GM18519 (cell line): ENCODE data around the gene COL1A1.

Experiments
- ATAC-seq: cut with Tn5 transposase; IDR thresholded peaks from one replicate; pipeline ENCODE4 v1.9.1; 2021; ENCODE audit warnings: mild to moderate bottlenecking, moderate library complexity; ENCODE audit not compliant: unreplicated experiment, low FRiP score

COL1A1 gene

DNA sequence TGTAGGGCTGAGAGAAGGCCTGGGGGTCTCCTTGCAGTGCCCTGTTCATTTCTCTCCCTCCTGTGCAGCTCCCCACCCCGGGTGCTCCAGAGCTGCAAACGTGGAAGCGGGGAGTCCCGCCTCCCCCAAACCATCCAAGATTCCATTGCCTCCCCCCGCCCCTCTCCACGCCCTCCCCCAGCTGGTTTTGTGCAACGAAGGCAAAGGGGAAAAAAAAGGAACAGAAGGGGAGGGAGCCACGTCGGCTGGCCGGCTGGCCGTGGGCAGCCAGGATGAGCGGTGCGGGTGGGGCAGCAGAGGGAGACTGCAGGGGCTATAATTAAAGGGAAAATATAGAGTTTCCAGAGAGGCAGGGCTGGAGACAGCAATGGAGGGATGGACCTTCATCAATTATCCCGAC lies 1.7 kb upstream of the COL1A1 start:
- ATAC-seq, result no peak

DNA sequence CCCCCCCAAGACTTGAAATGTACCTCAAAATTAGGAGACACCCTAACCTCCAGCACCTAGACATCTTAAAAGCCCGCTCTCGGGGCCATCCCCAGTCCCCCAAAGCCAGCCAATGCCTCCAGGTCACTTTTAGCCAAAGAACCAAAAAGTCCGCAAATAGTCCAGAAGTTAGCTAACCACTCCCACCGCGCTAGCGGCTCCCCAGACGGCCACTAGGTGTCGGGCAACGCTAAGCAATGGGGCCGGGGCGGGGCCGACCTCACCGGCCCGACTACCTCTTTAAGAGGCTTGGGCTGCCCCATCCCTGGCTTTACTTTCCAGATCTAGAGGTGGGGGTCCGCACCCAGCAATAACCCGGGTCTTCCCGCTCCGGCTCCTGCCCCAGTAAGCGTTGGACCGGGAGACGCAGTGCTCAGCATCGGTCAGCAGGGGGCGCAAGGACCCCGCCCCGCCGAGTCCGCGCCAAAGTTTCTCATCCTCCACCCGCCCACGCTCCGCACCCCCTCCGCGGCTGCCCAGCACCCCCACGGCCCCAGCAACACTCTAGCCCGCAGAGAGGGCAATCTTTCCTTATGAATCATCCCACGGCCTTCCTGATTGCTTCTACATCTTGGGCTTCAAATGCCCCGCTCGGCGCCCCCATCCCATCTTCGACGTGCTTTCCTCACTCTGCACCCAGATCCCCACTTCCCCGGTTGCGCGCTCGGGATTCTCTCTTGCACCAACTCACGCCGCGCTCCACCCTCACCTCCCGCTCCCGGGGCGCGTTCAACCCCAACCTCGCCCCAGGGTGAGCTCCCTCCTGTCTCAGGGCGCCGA lies 765 bp downstream of the COL1A1 start:
- ATAC-seq, result peak; percentile 49

DNA sequence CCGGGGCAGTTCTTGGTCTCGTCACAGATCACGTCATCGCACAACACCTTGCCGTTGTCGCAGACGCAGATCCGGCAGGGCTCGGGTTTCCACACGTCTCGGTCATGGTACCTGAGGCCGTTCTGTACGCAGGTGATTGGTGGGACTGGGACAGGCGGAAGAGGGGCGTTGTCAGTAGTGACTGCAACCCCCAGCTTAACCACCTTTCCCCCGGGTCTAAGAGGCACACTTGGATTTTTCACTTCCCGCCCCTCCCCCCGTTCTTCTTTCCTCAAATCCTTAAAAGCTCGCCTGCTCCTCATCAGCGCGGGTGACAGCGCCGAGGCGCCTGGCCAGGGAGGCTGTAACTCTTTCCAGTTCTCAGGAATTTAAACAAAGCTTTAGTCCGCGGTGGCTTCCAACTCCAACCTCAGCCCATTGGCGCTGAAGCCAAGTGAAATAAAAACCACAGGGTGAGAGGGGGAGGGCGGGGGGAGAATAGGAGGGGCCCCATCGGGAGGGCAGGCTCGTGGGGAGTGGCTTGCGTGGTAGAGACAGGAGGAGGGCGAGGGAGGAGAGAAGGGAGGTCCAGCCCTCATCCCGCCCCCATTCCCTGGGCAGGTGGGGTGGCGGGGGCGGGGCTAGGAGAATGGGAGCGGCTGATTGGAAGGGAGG lies 1.5 kb downstream of the COL1A1 start:
- no peak for ATAC-seq

DNA sequence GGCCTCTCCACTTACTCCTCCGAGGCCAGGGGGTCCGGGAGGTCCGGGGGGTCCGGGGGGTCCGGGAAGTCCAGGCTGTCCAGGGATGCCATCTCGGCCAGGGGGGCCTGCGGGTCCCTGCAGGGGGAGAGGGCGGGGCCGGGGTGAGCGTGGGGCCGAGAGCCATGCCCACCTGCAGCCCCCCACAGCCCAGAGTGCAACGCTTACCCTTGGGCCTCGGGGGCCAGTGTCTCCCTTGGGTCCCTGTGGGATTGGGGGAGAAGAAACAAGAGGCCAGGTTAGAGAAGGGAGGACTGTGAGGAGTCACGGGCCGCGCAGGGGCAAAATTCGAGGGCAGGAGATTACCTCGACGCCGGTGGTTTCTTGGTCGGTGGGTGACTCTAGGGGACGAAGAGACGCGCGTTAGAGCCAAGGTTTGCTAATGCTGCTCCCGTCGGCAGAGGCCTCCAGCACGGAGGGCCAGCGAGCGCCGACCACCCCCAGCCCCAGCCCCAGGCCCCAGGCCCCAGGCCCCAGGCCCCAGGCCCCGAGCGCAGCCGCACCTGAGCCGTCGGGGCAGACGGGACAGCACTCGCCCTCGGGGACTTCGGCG lies 2.1 kb downstream of the COL1A1 start:
- ATAC-seq, result no peak

DNA sequence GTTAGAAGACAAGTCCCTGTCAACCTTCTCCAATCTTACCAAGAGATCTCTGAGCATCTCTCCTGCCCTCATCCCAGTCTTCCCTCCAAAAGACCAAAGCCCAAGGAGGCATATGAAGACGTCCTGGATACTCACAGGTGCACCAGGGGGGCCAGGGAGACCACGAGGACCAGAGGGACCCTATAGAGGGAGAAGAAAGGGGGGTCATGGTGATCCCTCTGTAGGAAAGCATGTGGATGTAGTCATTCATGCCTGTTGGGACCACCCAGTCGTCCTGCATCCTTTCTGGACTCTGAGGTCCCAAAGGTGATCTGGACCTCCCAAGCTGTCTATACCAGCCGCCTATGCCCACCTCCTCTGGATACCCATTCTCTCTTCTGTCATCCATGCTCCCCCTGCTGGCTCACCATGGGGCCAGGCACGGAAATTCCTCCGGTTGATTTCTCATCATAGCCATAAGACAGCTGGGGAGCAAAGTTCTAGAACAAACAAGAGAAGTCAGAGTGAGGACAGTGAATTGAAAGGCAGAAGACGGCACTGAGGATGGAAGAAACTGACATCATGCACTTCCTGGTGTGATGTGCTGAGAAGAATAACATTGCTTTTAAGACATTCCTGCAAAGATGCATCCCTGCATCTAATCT lies 3.3 kb downstream of the COL1A1 start:
- no peak for ATAC-seq

DNA sequence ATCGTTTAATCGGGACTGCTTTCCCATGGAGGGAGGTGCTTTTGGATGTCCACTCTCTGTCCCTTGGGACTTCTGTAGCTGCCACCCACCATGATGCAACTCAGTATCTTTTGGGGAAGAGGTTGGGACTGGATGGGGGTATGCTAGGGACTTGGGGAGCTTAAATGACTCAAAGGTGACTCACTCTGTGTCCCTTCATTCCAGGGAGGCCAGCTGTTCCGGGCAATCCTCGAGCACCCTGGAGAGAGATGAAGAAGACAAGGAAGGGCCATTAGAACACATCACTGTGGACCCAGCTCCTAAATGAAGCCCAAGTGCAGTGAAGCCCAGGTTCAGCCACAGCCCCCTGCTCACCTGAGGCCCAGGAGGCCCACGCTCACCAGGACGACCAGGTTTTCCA lies 4.6 kb downstream of the COL1A1 start:
- no peak for ATAC-seq

DNA sequence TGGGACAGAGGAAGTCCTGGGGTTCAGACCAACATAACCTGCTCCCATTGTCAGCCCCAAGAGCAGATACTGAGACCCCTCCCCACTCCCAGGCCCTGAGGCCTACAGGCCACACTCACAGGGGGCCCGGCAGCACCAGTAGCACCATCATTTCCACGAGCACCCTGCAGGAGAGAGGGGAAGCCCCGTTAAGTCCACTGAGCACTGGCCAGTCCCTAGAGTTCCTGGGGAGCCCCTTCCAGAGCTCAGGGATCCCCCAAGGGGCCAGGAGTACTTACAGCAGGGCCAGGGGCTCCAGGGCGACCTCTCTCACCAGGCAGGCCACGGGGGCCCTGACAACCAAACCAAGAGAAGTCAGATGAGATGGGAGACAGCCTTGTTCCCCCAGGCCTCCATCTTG lies 5.4 kb downstream of the COL1A1 start:
- no peak for ATAC-seq

DNA sequence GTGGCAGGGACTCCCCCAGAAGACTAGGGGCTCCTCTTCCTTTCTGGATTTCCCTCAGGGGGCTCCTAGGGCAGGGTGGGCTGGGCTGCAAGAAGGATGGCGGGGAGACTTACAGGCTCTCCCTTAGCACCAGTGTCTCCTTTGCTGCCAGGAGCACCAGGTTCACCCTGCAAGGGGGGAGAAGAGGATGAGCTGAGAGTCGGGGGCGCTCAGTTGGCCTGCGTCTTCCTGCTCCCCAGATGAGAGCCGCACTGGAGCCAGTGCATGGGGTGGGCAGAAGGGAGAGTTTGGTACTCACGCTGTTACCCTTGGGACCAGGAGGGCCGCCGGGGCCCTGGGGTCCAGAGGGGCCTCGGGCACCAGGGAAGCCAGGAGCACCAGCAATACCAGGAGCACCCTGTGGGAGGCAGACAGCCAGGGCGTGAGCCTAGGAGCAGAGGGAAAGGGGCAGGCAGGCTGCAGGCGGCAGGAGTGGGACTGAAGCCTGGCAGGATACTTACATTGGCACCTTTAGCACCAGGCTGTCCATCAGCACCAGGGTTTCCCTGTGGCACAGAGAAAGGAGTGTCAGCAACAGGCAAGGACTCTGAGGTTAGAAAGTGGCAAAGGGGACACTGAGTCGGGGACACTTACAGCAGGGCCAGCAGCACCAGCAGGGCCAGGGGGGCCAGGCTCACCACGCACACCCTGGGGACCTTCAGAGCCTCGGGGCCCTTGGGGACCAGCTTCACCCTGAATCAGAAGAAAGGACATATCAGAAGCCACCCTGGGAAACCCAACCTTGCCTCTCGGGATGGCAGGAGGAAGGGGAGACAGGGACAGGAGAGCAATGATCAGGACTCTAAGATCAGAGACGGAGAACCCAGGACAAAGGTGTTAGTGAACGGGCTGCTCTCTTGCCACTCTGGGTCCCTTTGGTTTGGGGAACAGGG lies 6.2 kb downstream of the COL1A1 start:
- ATAC-seq, result no peak

DNA sequence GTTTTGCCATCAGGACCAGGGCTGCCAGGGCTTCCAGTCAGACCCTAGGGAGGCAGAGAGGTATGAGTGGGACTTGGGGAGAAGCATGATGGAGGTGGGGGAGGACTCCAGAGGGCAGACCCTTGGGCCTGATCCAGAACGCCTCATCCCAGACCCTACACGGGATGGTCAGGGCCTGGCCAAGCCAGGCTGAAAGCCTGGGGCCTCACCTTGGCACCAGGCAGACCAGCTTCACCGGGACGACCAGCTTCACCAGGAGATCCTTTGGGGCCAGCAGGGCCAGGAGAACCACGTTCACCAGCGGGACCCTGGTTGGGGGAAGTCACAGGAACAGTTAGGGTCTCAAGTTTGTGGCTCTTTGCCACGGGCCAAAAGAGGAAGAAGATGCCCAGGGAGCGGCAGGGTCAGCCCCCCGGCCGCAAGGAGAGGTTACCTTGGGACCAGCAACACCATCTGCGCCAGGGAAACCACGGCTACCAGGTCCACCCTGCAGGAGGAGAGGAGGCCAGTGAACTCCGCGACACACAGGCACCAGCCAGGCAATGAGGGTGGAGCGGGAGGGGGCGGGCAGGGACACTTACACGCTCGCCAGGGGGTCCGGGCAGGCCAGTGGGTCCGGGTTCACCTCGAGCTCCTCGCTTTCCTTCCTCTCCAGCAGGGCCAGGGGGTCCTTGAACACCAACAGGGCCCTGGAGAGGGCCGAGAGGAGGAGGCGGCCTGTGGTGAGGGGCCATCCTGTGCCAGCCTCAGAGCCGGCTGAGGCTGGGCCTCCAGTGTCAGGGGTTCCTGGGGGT lies 7.1 kb downstream of the COL1A1 start:
- no peak for ATAC-seq

DNA sequence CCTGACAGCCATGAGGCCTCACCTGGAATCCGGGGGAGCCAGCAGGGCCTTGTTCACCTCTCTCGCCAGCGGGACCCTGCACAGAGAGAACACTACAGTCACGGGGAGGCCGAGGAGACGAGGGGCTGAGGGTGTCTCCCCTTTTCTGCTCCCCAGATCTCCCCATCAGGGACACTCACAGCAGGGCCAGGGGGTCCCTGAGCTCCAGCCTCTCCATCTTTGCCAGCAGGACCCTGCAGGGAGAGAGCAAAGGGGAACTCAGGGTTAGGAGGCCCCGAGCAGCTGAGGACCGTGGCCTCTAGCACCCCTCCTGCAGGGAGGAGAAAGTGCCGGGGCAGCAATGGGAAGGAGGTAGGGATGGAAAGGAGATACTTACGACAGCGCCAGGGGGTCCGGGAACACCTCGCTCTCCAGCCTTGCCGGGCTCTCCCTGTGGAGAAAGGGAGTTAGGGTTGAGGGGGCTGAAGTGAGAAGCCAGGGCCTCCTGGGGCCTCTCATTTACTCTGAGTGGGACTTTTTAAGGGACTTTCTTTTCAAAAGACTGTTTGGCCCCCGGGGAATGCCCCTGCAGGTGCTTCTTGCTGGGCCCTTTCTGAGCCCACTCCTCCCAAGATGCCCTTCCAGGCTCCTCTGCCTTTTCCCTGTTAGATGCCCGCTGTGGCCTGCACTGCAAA lies 8.7 kb downstream of the COL1A1 start:
- ATAC-seq, result no peak

DNA sequence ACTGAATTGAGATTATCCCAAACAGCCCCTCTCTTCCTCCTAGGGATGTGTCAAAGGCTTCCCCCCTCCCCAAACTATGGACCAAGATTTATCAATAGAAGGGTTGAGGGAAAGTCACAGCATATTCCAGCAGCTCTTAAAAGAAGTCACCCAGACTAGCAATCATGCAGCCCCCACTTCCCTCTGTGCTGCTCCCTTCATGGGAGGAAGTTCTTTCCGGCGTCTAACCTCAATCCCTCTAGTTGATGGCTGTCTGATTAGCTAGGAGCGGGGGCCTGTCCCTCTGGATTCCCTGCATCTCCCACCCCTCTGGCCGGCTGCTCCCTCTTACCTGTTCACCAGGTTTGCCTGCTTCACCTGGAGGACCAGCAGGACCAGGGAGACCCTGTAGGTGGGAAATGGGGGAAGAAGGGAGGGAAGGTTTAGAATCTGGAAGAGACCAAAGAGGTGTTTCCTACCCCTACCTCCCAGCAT lies 9.2 kb downstream of the COL1A1 start:
- ATAC-seq, result no peak

DNA sequence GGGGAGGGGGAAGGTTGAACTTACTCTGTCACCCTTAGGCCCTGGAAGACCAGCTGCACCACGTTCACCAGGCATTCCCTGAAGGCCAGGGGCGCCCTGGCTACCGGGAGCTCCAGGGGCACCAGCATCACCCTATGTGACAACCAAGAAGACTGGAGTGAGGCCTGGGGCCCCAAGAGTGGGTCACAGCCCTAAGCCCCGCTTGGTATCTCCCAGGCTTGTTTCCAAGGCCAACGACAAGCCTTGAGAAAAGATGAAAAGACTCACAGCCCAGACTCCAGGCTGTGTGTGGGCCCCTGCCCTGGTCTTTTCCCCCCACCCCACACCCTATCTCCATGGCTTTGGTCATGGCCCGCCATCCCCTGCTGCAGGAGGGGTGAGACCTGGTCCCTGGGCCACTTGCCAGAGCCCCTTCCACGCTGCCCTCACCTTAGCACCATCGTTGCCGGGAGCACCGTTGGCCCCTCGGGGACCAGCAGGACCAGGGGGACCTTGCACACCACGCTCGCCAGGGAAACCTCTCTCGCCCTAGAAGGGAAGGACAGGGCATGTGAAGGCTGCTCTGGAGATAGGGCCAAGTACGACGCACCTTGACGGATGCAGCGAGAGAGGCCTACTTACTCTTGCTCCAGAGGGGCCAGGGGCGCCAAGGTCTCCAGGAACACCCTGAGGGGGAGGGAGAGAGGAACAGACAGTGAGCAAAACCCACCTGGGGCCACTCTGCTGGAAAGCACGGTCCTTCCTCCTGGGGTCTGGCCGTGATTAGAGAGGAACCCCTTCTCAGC lies 9.9 kb downstream of the COL1A1 start:
- ATAC-seq, result no peak

DNA sequence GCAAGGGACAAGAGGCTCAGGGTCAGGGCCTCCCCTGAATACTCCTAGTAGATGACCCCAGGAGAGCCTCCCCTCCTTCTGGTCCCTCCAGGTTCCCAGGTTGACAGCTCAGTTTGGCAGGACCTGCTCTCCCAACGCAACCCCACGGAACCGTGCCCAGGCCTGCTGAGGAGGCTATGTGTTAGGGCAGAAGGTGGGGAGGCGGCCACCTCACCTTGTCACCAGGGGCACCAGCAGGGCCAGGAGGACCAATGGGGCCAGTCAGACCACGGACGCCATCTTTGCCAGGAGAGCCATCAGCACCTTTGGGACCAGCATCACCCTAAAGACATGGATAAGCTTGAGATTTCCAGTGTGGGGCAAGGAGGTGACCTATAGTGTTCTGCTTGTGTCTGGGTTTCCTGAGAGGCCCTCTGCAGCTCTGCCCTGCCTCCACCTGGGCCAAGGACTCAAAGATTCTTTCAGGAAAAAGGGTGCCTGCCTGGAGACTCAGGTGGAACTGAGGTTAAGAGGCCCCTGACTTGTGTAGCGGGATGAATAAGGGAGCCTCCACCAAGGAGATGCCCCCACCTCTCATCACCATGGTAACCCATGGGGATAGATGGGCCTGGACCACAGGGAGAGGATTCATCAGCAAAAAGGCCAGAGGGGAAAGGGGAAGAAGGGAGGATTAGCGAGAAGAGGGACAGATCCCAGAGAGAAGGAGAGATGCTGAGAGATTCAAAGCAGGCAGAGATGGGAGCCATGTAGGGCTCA lies 10.7 kb downstream of the COL1A1 start:
- ATAC-seq, result no peak

DNA sequence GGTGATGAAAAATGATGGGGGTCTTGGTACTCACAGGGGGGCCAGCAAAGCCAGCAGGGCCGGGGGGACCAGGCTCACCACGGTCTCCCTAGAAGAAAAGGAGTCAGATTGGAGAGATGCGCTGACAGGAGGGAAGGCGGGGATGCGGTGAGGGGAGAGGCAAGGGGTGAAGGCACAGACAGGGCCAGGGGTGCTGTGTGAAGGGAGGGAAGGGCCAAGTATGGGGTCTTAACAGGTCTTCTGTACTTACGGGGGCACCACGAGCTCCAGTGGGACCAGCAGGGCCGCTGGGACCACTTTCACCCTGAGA lies 11.2 kb downstream of the COL1A1 start:
- ATAC-seq, result no peak

DNA sequence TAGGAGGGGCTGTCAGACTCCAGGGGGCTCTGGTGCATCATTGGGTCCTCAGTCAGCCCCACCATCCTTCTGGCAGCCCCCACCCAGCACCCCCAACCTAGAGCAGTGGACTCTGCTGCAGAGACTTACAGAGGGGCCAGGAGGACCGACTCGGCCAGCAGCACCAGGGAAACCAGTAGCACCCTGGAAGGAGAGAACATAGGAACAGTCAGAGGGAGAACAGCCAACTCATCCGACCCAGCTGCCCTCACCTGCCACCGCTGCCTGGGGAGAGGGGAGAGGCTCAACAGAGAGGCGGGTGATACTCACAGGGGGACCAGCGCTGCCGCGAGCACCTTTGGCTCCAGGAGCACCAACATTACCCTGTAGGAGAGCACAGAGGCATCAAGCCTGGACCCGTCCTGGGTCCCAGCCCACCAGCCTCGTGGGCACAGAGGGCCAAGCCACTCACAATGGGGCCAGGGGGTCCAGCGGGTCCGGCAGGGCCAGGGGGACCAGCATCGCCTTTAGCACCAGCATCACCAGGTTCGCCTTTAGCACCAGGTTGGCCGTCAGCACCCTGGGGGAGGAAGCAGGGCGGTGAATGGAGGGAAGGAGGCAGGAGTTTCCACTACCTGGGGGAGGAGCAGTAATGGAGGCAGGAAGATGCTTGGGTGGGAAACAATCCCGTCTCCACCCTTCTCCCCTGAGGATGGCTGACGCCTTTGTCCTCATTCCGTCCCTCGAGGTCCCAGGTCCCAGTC lies 11.7 kb downstream of the COL1A1 start:
- ATAC-seq, result no peak

DNA sequence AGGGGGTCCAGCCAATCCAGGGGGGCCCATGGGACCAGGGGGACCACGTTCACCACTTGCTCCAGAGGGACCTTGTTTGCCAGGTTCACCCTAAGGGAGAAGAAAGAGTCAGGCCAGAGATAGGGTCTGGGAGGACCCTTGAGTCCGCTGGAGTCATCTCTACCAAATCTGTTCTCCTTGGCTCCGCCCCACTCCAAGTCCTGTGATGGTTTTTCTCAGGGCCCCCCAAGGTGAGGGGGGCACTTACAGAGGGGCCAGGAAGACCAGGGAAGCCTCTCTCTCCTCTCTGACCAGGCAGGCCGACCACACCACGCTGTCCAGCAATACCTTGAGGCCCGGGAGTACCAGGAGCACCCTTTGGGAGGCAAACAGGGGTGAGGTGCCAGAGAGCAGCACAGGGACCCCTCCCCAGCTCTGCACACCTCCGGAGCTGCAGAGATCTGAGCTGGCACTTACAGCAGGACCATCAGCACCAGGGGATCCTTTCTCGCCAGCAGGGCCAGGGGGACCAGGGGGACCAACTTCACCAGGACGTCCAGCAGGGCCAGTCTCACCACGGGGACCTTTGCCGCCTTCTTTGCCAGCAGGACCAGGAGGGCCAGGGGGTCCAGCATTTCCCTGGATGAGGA lies 12.4 kb downstream of the COL1A1 start:
- no peak for ATAC-seq
